Naive thymus-derived CD4-positive, alpha-beta T cell (primary cell): Measurements from ENCODE around the gene CCDC88B. TPM values are rescaled to one million over a fixed set of nuclear protein-coding genes. Genes with fewer than 3 reads are reported as not detected.
A peak's percentile ranks its signal among the peaks of the same experiment; 100 is the strongest.

Experiments used
- ATAC-seq: fragments of 150-1000 bp; cut with Tn5 transposase; 2 replicates; pipeline ENCODE4 v1.10.0; 2021; ENCODE audit warnings: mild to moderate bottlenecking, moderate library complexity
- CTCF ChIA-PET: fragments of 350-600 bp; sonication (Branson Sonifier 250); formaldehyde crosslinking; loops from one replicate; lab custom pipeline; 2021; ENCODE audit warnings: antibody characterized with exemption; lab: Charles Lee
- POLR2A ChIA-PET: fragments of 350-600 bp; sonication (Branson Sonifier 250); formaldehyde crosslinking; loops from one replicate; lab custom pipeline; 2021; ENCODE audit warnings: antibody characterized with exemption, inconsistent platforms; lab: Charles Lee
- DNase-seq, 9 donors: peaks; one replicate each; pipeline versions ENCODE4 v3.0.0 to v3.0.0-alpha.2; 2020 to 2022; ENCODE audit warnings: mixed read lengths in 1 of 9
- H3K27ac ChIP-seq: one replicate; pipeline ENCODE4 v1.7.0; 2013; ENCODE audit warnings: mild to moderate bottlenecking, low read depth, low read length, moderate library complexity
- H3K27me3 ChIP-seq, 2 donors: one replicate each; pipeline ENCODE4 v1.7.0; 2013; ENCODE audit warnings: low read length in 2 of 2, mild to moderate bottlenecking in 2 of 2, moderate library complexity in 2 of 2; ENCODE audit not compliant: control insufficient read depth in 2 of 2, insufficient read depth in 2 of 2
- H3K36me3 ChIP-seq, 3 experiments: 1 replicate in 2 of 3; 2 replicates in 1 of 3; pipeline ENCODE4 v1.7.0; 2013; ENCODE audit warnings: low read length in 3 of 3, mild to moderate bottlenecking in 3 of 3, moderate library complexity in 1 of 3; ENCODE audit not compliant: insufficient read depth in 3 of 3, control insufficient read depth in 2 of 3
- H3K4me1 ChIP-seq, 2 donors: one replicate each; pipeline ENCODE4 v1.7.0; 2013; ENCODE audit warnings: low read length in 2 of 2, mild to moderate bottlenecking in 2 of 2, moderate library complexity in 1 of 2; ENCODE audit not compliant: control insufficient read depth in 2 of 2, insufficient read depth in 2 of 2
- H3K4me3 ChIP-seq: 2 replicates; pipeline ENCODE4 v1.7.0; 2013; ENCODE audit warnings: mild to moderate bottlenecking, low read length
- H3K9me3 ChIP-seq, 3 experiments: 1 replicate in 2 of 3; 2 replicates in 1 of 3; pipeline ENCODE4 v1.7.0; 2013; ENCODE audit warnings: low read length in 3 of 3; ENCODE audit not compliant: control insufficient read depth in 2 of 3
- H3K27ac Mint-ChIP-seq, 9 donors: one replicate each; pipeline ENCODE4 v1.8.0; 2020 to 2022; ENCODE audit warnings: mixed read lengths in 9 of 9, mild to moderate bottlenecking in 8 of 9, moderate library complexity in 5 of 9, inconsistent platforms in 2 of 9
- H3K27me3 Mint-ChIP-seq, 5 donors: one replicate each; pipeline ENCODE4 v1.8.0; 2021 to 2022; ENCODE audit warnings: mixed read lengths in 5 of 5, mild to moderate bottlenecking in 1 of 5
- H3K36me3 Mint-ChIP-seq, 5 donors: one replicate each; pipeline ENCODE4 v1.8.0; 2020 to 2022; ENCODE audit warnings: mixed read lengths in 5 of 5, mild to moderate bottlenecking in 3 of 5, inconsistent platforms in 1 of 5
- H3K4me1 Mint-ChIP-seq, 7 donors: one replicate each; pipeline ENCODE4 v1.8.0; 2020 to 2022; ENCODE audit warnings: mixed read lengths in 7 of 7, mild to moderate bottlenecking in 3 of 7, inconsistent platforms in 1 of 7
- H3K4me3 Mint-ChIP-seq, 10 donors: one replicate each; pipeline ENCODE4 v1.8.0; 2020 to 2022; ENCODE audit warnings: mild to moderate bottlenecking in 10 of 10, mixed read lengths in 10 of 10, moderate library complexity in 6 of 10, inconsistent platforms in 2 of 10
- H3K9me3 Mint-ChIP-seq, 11 donors: one replicate each; pipeline ENCODE4 v1.8.0; 2020 to 2022; ENCODE audit warnings: mixed read lengths in 11 of 11, mild to moderate bottlenecking in 4 of 11, inconsistent platforms in 1 of 11, moderate library complexity in 1 of 11
- intact Hi-C, 2 donors: fragments of 100-400 bp; cut with micrococcal nuclease; formaldehyde crosslinking; loops; one replicate each; pipeline ENCODE4 v1.15.1; 2023
- polyA plus RNA-seq, 2 donors: library from polyadenylated mRNA; unstranded; fragments of 300-500 nt; fragmentation: Illumina TruSeq; gene quantifications; one replicate each; pipeline ENCODE4 v1.2.3, GENCODE V29; 2021
- total RNA-seq, 6 experiments: library from RNA in 5 of 6; stranded (reverse) in 5 of 6; gene quantifications; 1 replicate in 5 of 6; 2 replicates in 1 of 6; pipeline ENCODE4 v1.2.3 and lab custom pipeline; 2021 to 2026

Gene CCDC88B
- total and polyA plus RNA-seq, 7 experiments from 2014 or later = 12.8 to 182 (median 74.3) TPM

GRCh38 chr11:64369440-64370421 is 29.7 kb downstream of the CCDC88B start:
- H3K36me3 Mint-ChIP-seq = peaks cover 5 to 16% (median 9%) of the 10 kb centered on the region in 5 donors

DNA sequence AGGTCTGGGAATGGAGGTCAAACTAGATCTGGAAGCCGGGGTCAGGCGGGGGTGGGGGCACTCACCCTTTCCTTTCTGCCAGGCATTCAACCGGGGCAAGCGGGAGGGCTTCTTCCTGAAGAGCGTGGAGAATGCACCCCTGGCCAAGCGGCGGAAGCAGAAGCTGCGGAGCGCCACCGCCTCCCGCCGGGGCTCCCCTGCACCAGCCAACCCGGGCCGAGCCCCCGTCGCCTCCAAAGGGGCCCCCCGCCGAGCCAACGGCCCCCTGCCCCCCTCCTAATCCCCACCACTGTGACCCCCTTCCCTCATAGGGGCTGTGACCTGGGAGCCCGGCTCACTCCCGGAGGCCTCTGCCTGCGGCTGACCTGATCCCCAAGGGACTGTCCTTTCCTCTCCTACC is 31.2 kb downstream of the CCDC88B start:
- Mint-ChIP-seq H3K4me3 (no peak overlapping the region), H3K36me3 (peaks cover 5 to 16% (median 9%) of the 10 kb centered on the region in 5 donors), H3K9me3 (no peaks in the 10 kb centered on the region), H3K4me1 (peaks cover 0 to 7% (median 0%) of the 10 kb centered on the region in 7 donors), H3K27me3 (no peaks in the 10 kb centered on the region), H3K27ac (no peak overlapping the region)
- Histone ChIP-seq H3K4me3 (no peak overlapping the region), H3K27ac (no peak overlapping the region), H3K4me1 (no peaks in the 10 kb centered on the region), H3K9me3 (no peaks in the 10 kb centered on the region), H3K27me3 (no peaks in the 10 kb centered on the region), H3K36me3 (peaks cover 0 to 42% (median 3%) of the 10 kb centered on the region in 3 experiments)
- POLR2A ChIA-PET = no interaction called here
- CTCF ChIA-PET = no interaction called here
- ATAC-seq = no peak
- DNase-seq = no peak
- intact Hi-C loops = no loop called here

More at GRCh38 chr11:64369440-64370421, 29.7 kb downstream of the CCDC88B start:
- Histone ChIP-seq H3K27me3 (no peaks in the 10 kb centered on the region), H3K36me3 (peaks cover 0 to 51% (median 3%) of the 10 kb centered on the region in 3 experiments), H3K27ac (no peak overlapping the region), H3K4me1 (no peaks in the 10 kb centered on the region), H3K4me3 (no peak overlapping the region), H3K9me3 (no peaks in the 10 kb centered on the region)
- CTCF ChIA-PET = no interaction called here
- Mint-ChIP-seq H3K9me3 (no peaks in the 10 kb centered on the region), H3K27me3 (no peaks in the 10 kb centered on the region), H3K4me1 (peaks cover 0 to 7% (median 0%) of the 10 kb centered on the region in 7 donors), H3K27ac (peak overlapping the region in 1 of 9 donors; percentile 36), H3K4me3 (no peak overlapping the region)
- no peak for DNase-seq
- POLR2A ChIA-PET = no interaction called here
- no peak for ATAC-seq
- intact Hi-C loops = no loop called here

DNA sequence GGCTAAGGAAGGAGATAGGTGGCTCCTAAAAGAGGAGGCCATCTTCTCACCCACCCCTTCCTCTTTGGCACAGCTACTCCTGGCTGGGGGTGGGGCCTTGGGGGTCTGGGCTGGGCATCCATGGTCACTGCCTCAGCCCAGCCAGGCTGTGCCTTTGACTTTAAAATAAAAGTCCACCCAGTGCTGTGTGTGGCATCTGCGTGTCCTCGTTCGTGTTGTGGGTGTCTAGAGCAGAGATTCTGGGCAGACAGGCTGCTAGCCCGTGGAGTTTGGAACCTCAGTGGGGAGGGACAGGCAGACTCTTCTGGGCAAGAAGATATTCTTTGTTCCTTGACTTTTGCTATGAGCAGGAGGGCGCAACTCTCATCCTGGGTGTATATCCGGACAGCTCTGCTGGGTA is 32.0 kb downstream of the CCDC88B start:
- no peak overlapping the region for H3K27ac Mint-ChIP-seq
- peaks cover 0 to 7% (median 0%) of the 10 kb centered on the region in 7 donors for H3K4me1 Mint-ChIP-seq
- intact Hi-C loops = no loop called here
- no peaks in the 10 kb centered on the region for H3K9me3 Mint-ChIP-seq
- DNase-seq (no peak), ATAC-seq (no peak)
- peaks cover 0 to 36% (median 3%) of the 10 kb centered on the region in 3 experiments for H3K36me3 ChIP-seq
- ChIA-PET CTCF (no interaction called here), POLR2A (no interaction called here)
- H3K4me1 ChIP-seq = no peaks in the 10 kb centered on the region
- no peaks in the 10 kb centered on the region for H3K27me3 ChIP-seq
- no peak overlapping the region for H3K27ac ChIP-seq
- no peak overlapping the region for H3K4me3 Mint-ChIP-seq
- H3K9me3 ChIP-seq = no peaks in the 10 kb centered on the region
- no peaks in the 10 kb centered on the region for H3K27me3 Mint-ChIP-seq
- no peak overlapping the region for H3K4me3 ChIP-seq
- peaks cover 0 to 10% (median 3%) of the 10 kb centered on the region in 5 donors for H3K36me3 Mint-ChIP-seq

GRCh38 chr11:64372802-64373597 is 33.0 kb downstream of the CCDC88B start:
- no peak overlapping the region for H3K27ac Mint-ChIP-seq
- POLR2A ChIA-PET = interaction anchor here (0.6 kb wide), 1 partner anchor 1190 kb away, joined by 4 read pairs; no protein-coding TSS in a partner anchor
- CTCF ChIA-PET = no interaction called here
- Histone ChIP-seq H3K27ac (no peak overlapping the region), H3K27me3 (no peaks in the 10 kb centered on the region), H3K36me3 (peaks cover 0 to 29% (median 0%) of the 10 kb centered on the region in 3 experiments), H3K4me1 (no peaks in the 10 kb centered on the region), H3K4me3 (no peak overlapping the region), H3K9me3 (no peaks in the 10 kb centered on the region)
- H3K36me3 Mint-ChIP-seq = peaks cover 0 to 10% (median 3%) of the 10 kb centered on the region in 5 donors
- ATAC-seq (no peak), DNase-seq (no peak)
- peaks cover 0 to 7% (median 0%) of the 10 kb centered on the region in 7 donors for H3K4me1 Mint-ChIP-seq
- H3K4me3 Mint-ChIP-seq = no peak overlapping the region
- no peaks in the 10 kb centered on the region for H3K27me3 Mint-ChIP-seq
- H3K9me3 Mint-ChIP-seq = no peaks in the 10 kb centered on the region
- intact Hi-C loops = no loop called here

DNA sequence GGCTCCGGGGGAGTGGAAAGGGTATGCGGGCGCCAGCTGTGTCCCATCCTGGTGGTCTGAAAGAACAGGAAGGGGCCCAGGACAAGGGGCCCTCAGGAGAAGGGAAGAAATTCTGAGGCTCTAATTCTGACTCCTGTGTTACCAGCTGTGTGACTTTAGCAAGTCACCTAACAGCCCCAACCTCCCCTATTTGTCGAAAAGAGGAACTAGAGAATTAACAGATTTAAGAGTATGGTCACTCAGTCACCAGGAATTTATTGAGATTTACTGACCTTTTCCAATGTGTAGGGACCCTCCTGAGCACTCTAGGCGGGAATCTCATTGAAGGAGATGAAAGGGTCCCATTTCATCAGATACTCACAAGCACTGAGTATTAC is 33.6 kb downstream of the CCDC88B start:
- H3K27me3 Mint-ChIP-seq = no peaks in the 10 kb centered on the region
- peak; percentile 27 for ATAC-seq
- Histone ChIP-seq H3K9me3 (no peaks in the 10 kb centered on the region), H3K4me3 (no peak overlapping the region), H3K27me3 (no peaks in the 10 kb centered on the region), H3K4me1 (no peaks in the 10 kb centered on the region), H3K27ac (no peak overlapping the region), H3K36me3 (peaks cover 0 to 23% (median 0%) of the 10 kb centered on the region in 3 experiments)
- CTCF ChIA-PET = no interaction called here
- H3K4me1 Mint-ChIP-seq = peaks cover 0 to 7% (median 0%) of the 10 kb centered on the region in 7 donors
- H3K9me3 Mint-ChIP-seq = no peaks in the 10 kb centered on the region
- POLR2A ChIA-PET = interaction anchor here (0.6 kb wide), 1 partner anchor 1190 kb away, joined by 4 read pairs; no protein-coding TSS in a partner anchor
- H3K4me3 Mint-ChIP-seq = no peak overlapping the region
- H3K36me3 Mint-ChIP-seq = peaks cover 0 to 10% (median 3%) of the 10 kb centered on the region in 5 donors
- no peak overlapping the region for H3K27ac Mint-ChIP-seq
- intact Hi-C loops = no loop called here
- no peak for DNase-seq

DNA sequence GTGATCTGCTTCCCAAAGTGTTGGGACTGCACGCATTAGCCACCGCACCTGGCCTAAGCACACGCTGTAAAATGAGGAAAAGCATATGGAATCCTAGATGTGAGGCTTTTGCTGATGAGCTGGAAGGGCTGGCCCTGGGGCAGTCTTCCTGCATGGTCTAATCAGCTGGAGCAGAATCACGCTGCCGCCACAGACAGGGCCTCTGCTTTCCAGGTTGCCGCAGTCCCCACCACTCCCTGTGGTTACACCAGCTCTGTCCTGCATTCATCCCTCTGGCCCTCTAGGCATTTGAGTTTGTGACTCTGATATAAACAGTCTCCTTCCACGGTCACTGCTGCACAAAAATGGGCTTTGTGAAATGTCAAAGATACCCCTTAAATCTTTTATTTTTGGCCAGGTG is 36.1 kb downstream of the CCDC88B start:
- peaks cover 0 to 5% (median 0%) of the 10 kb centered on the region in 7 donors for H3K4me1 Mint-ChIP-seq
- CTCF ChIA-PET = no interaction called here
- no peak for DNase-seq

More for the DNA sequence above, 36.1 kb downstream of the CCDC88B start:
- Mint-ChIP-seq H3K36me3 (no peaks in the 10 kb centered on the region), H3K9me3 (no peaks in the 10 kb centered on the region), H3K27ac (no peak overlapping the region), H3K4me3 (no peak overlapping the region), H3K27me3 (no peaks in the 10 kb centered on the region)
- no peak for ATAC-seq
- Histone ChIP-seq H3K9me3 (no peaks in the 10 kb centered on the region), H3K4me3 (no peak overlapping the region), H3K36me3 (peaks cover 0 to 8% (median 0%) of the 10 kb centered on the region in 3 experiments), H3K27me3 (no peaks in the 10 kb centered on the region), H3K4me1 (no peaks in the 10 kb centered on the region), H3K27ac (no peak overlapping the region)
- POLR2A ChIA-PET = interaction anchor here (0.9 kb wide), 1 partner anchor 58 kb away, joined by 3 read pairs; the partner anchor contains the start of gene PRDX5
- intact Hi-C loops = no loop called here
